GM23338 (cell line): ENCODE measurements around the gene ROBO1. TPM values are rescaled to one million over a fixed set of nuclear protein-coding genes. Genes with fewer than 3 reads are reported as not detected.

ENCODE experiments used
- ATAC-seq: fragments of 200-7000 bp; cut with Tn5 transposase; 3 replicates; pipeline ENCODE4 v1.9.1; 2020
- DNase-seq: peaks from one replicate; pipeline ENCODE4 v3.0.0-alpha.2; 2015; ENCODE audit warnings: low spot score
- H2AFZ ChIP-seq: fragments of 200-600 bp; sonication (generic); 2 replicates; pipeline ENCODE4 v1.8.0; 2016; ENCODE audit warnings: antibody characterized with exemption, mild to moderate bottlenecking, moderate library complexity
- H3F3A ChIP-seq: fragments of 200-600 bp; sonication (generic); replicated peaks from 2 replicates; pipeline ENCODE4 v1.8.0; 2017; ENCODE audit warnings: antibody characterized with exemption, mixed run types, low read depth
- H3K27ac ChIP-seq: fragments of 200-600 bp; sonication (generic); 2 replicates; pipeline ENCODE4 v1.6.1; 2016; ENCODE audit warnings: low read depth
- H3K27me3 ChIP-seq: fragments of 200-600 bp; sonication (generic); 2 replicates; pipeline ENCODE4 v1.8.0; 2016; ENCODE audit warnings: mild to moderate bottlenecking, mixed run types, moderate library complexity; ENCODE audit not compliant: insufficient read depth
- H3K36me3 ChIP-seq: fragments of 200-600 bp; sonication (generic); 2 replicates; pipeline ENCODE4 v1.8.0; 2016; ENCODE audit warnings: mild to moderate bottlenecking; ENCODE audit not compliant: insufficient read depth
- H3K4me1 ChIP-seq: fragments of 200-600 bp; sonication (generic); 2 replicates; pipeline ENCODE4 v1.8.0; 2016; ENCODE audit warnings: mild to moderate bottlenecking, moderate library complexity; ENCODE audit not compliant: insufficient read depth
- H3K4me2 ChIP-seq: fragments of 200-600 bp; sonication (generic); 2 replicates; pipeline ENCODE4 v1.7.1; 2017; ENCODE audit warnings: mixed run types
- H3K4me3 ChIP-seq: fragments of 200-600 bp; sonication (generic); 2 replicates; pipeline ENCODE4 v1.6.1; 2016; ENCODE audit warnings: mixed run types
- H3K79me2 ChIP-seq: fragments of 200-600 bp; sonication (generic); replicated peaks from 2 replicates; pipeline ENCODE4 v1.8.0; 2017; ENCODE audit warnings: mild to moderate bottlenecking; ENCODE audit not compliant: insufficient read depth
- H3K9me2 ChIP-seq: fragments of 200-600 bp; sonication (generic); 2 replicates; pipeline ENCODE4 v1.8.0; 2017; ENCODE audit not compliant: insufficient read depth
- H4K20me1 ChIP-seq: fragments of 200-600 bp; sonication (generic); replicated peaks from 2 replicates; pipeline ENCODE4 v1.8.0; 2017; ENCODE audit warnings: mild to moderate bottlenecking; ENCODE audit not compliant: insufficient read depth
- H3K27ac Mint-ChIP-seq: 2 replicates; pipeline ENCODE4 v1.8.0; 2020; ENCODE audit warnings: inconsistent platforms, mild to moderate bottlenecking, moderate library complexity, mixed read lengths
- H3K27me3 Mint-ChIP-seq: 3 replicates; pipeline ENCODE4 v1.8.0; 2022; ENCODE audit warnings: low read depth, mild to moderate bottlenecking, moderate library complexity, mixed read lengths, inconsistent platforms; ENCODE audit not compliant: insufficient read depth, poor library complexity
- H3K36me3 Mint-ChIP-seq: 3 replicates; pipeline ENCODE4 v1.8.0; 2021; ENCODE audit warnings: low read depth, mild to moderate bottlenecking, inconsistent platforms, moderate library complexity, mixed read lengths
- H3K4me1 Mint-ChIP-seq: 3 replicates; pipeline ENCODE4 v1.8.0; 2020; ENCODE audit warnings: mild to moderate bottlenecking, inconsistent platforms, mixed read lengths
- H3K4me3 Mint-ChIP-seq: 3 replicates; pipeline ENCODE4 v1.8.0; 2021; ENCODE audit warnings: moderate library complexity, mild to moderate bottlenecking, inconsistent platforms, mixed read lengths
- H3K9me3 Mint-ChIP-seq: 3 replicates; pipeline ENCODE4 v1.8.0; 2020; ENCODE audit warnings: moderate library complexity, mild to moderate bottlenecking, inconsistent platforms, mixed read lengths
- CREB1 ChIP-seq: fragments of 250-450 bp; sonication (Bioruptor Pico); IDR thresholded peaks from 2 replicates; pipeline ENCODE4 v1.5.0; 2020; ENCODE audit warnings: low read depth, mild to moderate bottlenecking, moderate library complexity
- CTCF ChIP-seq, 2 experiments: fragments of 200-600 bp in 1 of 2; sonication (generic) in 1 of 2; conservative IDR thresholded peaks; 2 replicates each; pipeline versions ENCODE4 v1.5.1 to v1.6.1; 2016 to 2017; ENCODE audit warnings: antibody characterized with exemption in 2 of 2, low read depth in 2 of 2, mild to moderate bottlenecking in 2 of 2, moderate library complexity in 1 of 2
- ETS1 ChIP-seq: IDR thresholded peaks from 2 replicates; pipeline ENCODE4 v1.6.1; 2016; ENCODE audit warnings: antibody characterized with exemption
- EZH2 ChIP-seq: fragments of 200-600 bp; sonication (generic); IDR thresholded peaks from one replicate; pipeline ENCODE4 v1.8.0; 2017; ENCODE audit warnings: antibody characterized with exemption, mild to moderate bottlenecking, low read depth; ENCODE audit not compliant: unreplicated experiment
- EZH2phosphoT487 ChIP-seq: fragments of 200-600 bp; sonication (generic); IDR thresholded peaks from one replicate; pipeline ENCODE4 v1.8.1; 2018; ENCODE audit warnings: antibody characterized with exemption; ENCODE audit not compliant: unreplicated experiment
- JUNB ChIP-seq: IDR thresholded peaks from one replicate; pipeline ENCODE4 v1.6.1; 2016; ENCODE audit warnings: antibody characterized with exemption; ENCODE audit not compliant: unreplicated experiment
- NANOG ChIP-seq: IDR thresholded peaks from 2 replicates; pipeline ENCODE4 v1.6.1; 2016; ENCODE audit warnings: antibody characterized with exemption, borderline replicate concordance
- POLR2AphosphoS5 ChIP-seq: IDR thresholded peaks from 2 replicates; pipeline ENCODE4 v1.6.1; 2016; ENCODE audit warnings: antibody characterized with exemption, low read depth
- REST ChIP-seq: IDR thresholded peaks from one replicate; pipeline ENCODE4 v1.6.1; 2018; ENCODE audit warnings: antibody characterized with exemption; ENCODE audit not compliant: unreplicated experiment
- STAT1 ChIP-seq: IDR thresholded peaks from one replicate; pipeline ENCODE4 v1.6.1; 2016; ENCODE audit warnings: antibody characterized with exemption; ENCODE audit not compliant: unreplicated experiment
- ZNF114 ChIP-seq: fragments of 250-450 bp; sonication (Bioruptor Pico); IDR thresholded peaks from 2 replicates; pipeline ENCODE4 v1.5.0; 2020; ENCODE audit warnings: mild to moderate bottlenecking, moderate library complexity
- ZNF331 ChIP-seq: fragments of 250-450 bp; sonication (Bioruptor Pico); IDR thresholded peaks from 2 replicates; pipeline ENCODE4 v1.5.0; 2020; ENCODE audit warnings: low read depth, mild to moderate bottlenecking, moderate library complexity
- ZNF462 ChIP-seq: fragments of 250-450 bp; sonication (Bioruptor Pico); IDR thresholded peaks from 2 replicates; pipeline ENCODE4 v1.5.0; 2020; ENCODE audit warnings: mild to moderate bottlenecking, moderate library complexity
- polyA plus RNA-seq: library from polyadenylated mRNA; unstranded; fragments of >200 nt; fragmentation: Nextera tagmentation; extraction: Ambion mirVana; gene quantifications from 2 replicates; pipeline ENCODE4 v1.2.1, GENCODE V29; 2016
- total RNA-seq: library from RNA; depleted of rRNA; stranded (reverse); fragments of >200 nt; shearing (Covaris generic); gene quantifications from 2 replicates; pipeline ENCODE4 v1.2.3, GENCODE V29; 2014

The ROBO1 gene
- total and polyA plus RNA-seq, 2 experiments from 2014 or later, result 19.2 to 78.3 TPM

GRCh38 chr3:78633626-78634025, 1134.2 kb downstream of the ROBO1 start:
- H3K27ac ChIP-seq, result no peak overlapping the region
- no peak overlapping the region for H3K4me2 ChIP-seq
- Mint-ChIP-seq H3K27ac (no peak overlapping the region), H3K9me3 (no peaks in the 10 kb centered on the region), H3K4me1 (no peaks in the 10 kb centered on the region), H3K4me3 (no peak overlapping the region), H3K36me3 (peaks cover 12% of the 10 kb centered on the region), H3K27me3 (no peaks in the 10 kb centered on the region)
- peaks cover 5% of the 10 kb centered on the region; the same call in 1 of the 2 replicates for H3K9me2 ChIP-seq
- H2AFZ ChIP-seq, result no peak overlapping the region
- H3K4me1 ChIP-seq, result no peaks in the 10 kb centered on the region
- H3F3A ChIP-seq, result no peaks in the 10 kb centered on the region
- no peak overlapping the region for H3K4me3 ChIP-seq
- no peak for TF ChIP-seq STAT1
- no peak for TF ChIP-seq ZNF114 (CRISPR knock-in tag)
- no peak for TF ChIP-seq ETS1
- TF ChIP-seq ZNF331 (CRISPR knock-in tag), result no peak
- TF ChIP-seq NANOG, result no peak
- TF ChIP-seq JUNB, result no peak
- no peak for TF ChIP-seq EZH2phosphoT487
- TF ChIP-seq ZNF462, result no peak
- TF ChIP-seq REST, result no peak
- no peak for TF ChIP-seq EZH2
- no peak for TF ChIP-seq CREB1 (CRISPR knock-in tag)
- TF ChIP-seq POLR2AphosphoS5, result no peak
- no peak for TF ChIP-seq CTCF (conservative IDR thresholded peaks at IDR 0.05; ENCODE audit: low read depth in 2 of 2)
- no peaks in the 10 kb centered on the region for H3K27me3 ChIP-seq
- H4K20me1 ChIP-seq, result no peaks in the 10 kb centered on the region
- DNase-seq (no peak), ATAC-seq (no peak)
- H3K79me2 ChIP-seq, result no peaks in the 10 kb centered on the region
- H3K36me3 ChIP-seq, result peaks cover 15% of the 10 kb centered on the region; the same call in 1 of the 2 replicates
